ENCODE measurements around the gene EPHA2.

DNA sequence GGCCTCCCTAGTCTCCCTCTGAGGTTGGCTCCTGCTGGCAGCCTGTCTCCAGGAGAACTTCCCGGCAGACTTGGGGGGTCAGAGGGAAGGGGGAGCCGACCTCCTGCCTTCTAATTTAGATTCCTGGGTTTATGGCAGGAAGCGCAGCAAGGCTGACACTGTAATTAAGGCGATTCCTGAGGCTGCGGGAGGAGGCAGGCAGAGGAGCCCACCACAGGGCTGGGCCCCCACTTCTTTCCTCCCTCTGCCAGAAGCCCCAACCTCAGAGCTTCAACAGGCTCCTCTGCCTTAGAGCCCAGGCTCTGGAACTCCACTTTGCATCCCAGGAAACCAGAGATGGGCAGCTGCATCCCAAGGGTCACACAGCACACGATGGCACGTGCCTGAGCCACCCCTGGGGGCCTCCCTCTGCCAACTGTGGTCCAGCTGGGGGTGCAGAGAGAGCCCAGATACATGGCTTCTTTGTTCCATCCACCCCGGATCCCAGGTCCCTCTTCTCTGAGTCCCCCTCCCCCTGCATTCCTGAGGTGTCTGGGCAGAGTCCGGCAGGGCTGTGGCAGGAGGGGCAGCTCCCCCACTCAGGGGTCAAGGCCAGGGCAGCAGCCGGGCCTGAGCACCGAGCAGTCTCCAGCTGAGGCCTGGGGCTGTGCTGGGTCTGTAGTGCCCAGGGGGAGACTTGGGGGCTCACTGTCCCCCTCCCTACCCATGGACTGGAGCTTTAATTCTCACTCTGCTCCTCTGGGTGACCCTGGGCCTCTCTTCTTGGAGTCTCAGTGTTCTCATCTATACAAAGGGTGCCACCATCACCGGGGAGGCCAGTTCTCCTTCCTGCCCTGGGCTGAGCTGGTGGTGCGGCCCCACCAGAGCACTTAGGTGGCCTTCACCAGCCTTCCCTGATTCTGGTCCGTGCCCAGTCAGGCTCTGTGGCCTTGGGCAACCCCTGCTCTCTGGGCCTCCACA, 43.0 kb downstream of the EPHA2 start:
- TF ChIP-seq POLR2A (IDR thresholded peaks at IDR 0.05; ENCODE audit: low read depth, low read length) (no peak), POLR2AphosphoS5 (IDR thresholded peaks at IDR 0.05; ENCODE audit: low read depth, low read length) (no peak), TAF1 (IDR thresholded peaks at IDR 0.05; ENCODE audit: borderline replicate concordance, low read depth, low read length) (no peak)
